ENCODE results near the gene CFAP251. TPM values are rescaled to one million over a fixed set of nuclear protein-coding genes. Genes with fewer than 3 reads are reported as not detected.

The CFAP251 gene
- total RNA-seq, 1 experiment from 2014 or later = 2.6 TPM

- ChIA-PET POLR2A (interaction anchor here (0.5 to 3.8 kb wide), 7 partner anchors 9 to 225 kb away, joined by 3 to 38 read pairs (median 5); partner anchors contain the start of gene RHOF), CTCF (interaction anchor here (1.0 to 5.4 kb wide), 8 partner anchors 9 to 101 kb away, joined by 3 to 96 read pairs (median 4); partner anchors contain the start of genes CFAP251 and RHOF), RAD21 (ENCODE audit: low non-redundant PET in 1 of 2, low total read pairs in 2 of 2, uncharacterized antibody in 2 of 2, unreplicated experiment in 2 of 2) (interaction anchor here (0.6 to 2.1 kb wide), 5 partner anchors 50 to 315 kb away, joined by 3 to 19 read pairs (median 4); partner anchors contain the start of gene RHOF (in 2 of the 2))
- Histone ChIP-seq H2AFZ (ENCODE audit: low read depth, low read length, poor library complexity, severe bottlenecking) (no peak within 1 kb of the TSS), H3K9me3 (ENCODE audit: control insufficient read depth in 1 of 2, insufficient read depth in 1 of 2, low read depth in 1 of 2, low read length in 2 of 2) (no peaks in the 10 kb centered on the region), H3K9me2 (ENCODE audit: insufficient read depth) (no peaks in the 10 kb centered on the region), H3K27me3 (ENCODE audit: insufficient read depth, low read length) (no peaks in the 10 kb centered on the region), H3K4me3 (replicated peaks in 1 of 2; ENCODE audit: low read depth in 1 of 2, low read length in 2 of 2) (peak within 1 kb of the TSS; percentile 95 to 97), H3K79me2 (ENCODE audit: insufficient read depth, low read length) (peaks cover 42% of the 10 kb centered on the region), H3K4me2 (ENCODE audit: low read length) (peak within 1 kb of the TSS; percentile 86), H4K20me1 (ENCODE audit: insufficient read depth) (no peaks in the 10 kb centered on the region), H3K9ac (ENCODE audit: low read length) (peak within 1 kb of the TSS; percentile 91), H3K27ac (ENCODE audit: low read depth, low read length) (peak within 1 kb of the TSS; percentile 86), H3K4me1 (ENCODE audit: control insufficient read depth in 1 of 2, insufficient read depth in 2 of 2, low read length in 2 of 2) (peaks cover 17 to 46% of the 10 kb centered on the region in 2 experiments; a peak in 3 of 4 replicates), H3K36me3 (ENCODE audit: control insufficient read depth in 1 of 2, insufficient read depth in 2 of 2, low read length in 2 of 2) (no peaks in the 10 kb centered on the region)
- DNase-seq (ENCODE audit: low read depth, low spot score) (peak; percentile 98), ATAC-seq (peak; percentile 94)
- BruUV-seq (replicated peaks) = TSS peak; percentile 80
- intact Hi-C loops (cut with micrococcal nuclease) = loop anchor here (1.0 to 5.0 kb wide), 6 partner anchors 46 to 201 kb away; no protein-coding TSS in a partner anchor
- TF ChIP-seq JUND (IDR thresholded peaks at IDR 0.05) (peak; percentile 60; the same call in 1 of the 2 replicates), ATF3 (IDR thresholded peaks at IDR 0.05) (no peak), CEBPB (IDR thresholded peaks at IDR 0.05; ENCODE audit: low read depth) (no peak; the same call in 1 of the 2 replicates), ELF1 (IDR thresholded peaks at IDR 0.05; ENCODE audit: borderline replicate concordance, low read depth) (no peak; the same call in 1 of the 2 replicates), ZNF274 (IDR thresholded peaks at IDR 0.05; ENCODE audit: low read depth, low read length) (no peak), POLR2AphosphoS5 (IDR thresholded peaks at IDR 0.05; ENCODE audit: low read depth, low read length) (peak; percentile 87), EGR1 (IDR thresholded peaks at IDR 0.05; ENCODE audit: low read depth) (peak; percentile 85), POLR2A (IDR thresholded peaks at IDR 0.05; ENCODE audit: borderline replicate concordance, extremely low read depth, insufficient read depth, insufficient read length) (peak; percentile 35), ZBTB33 (IDR thresholded peaks at IDR 0.05; ENCODE audit: extremely low read depth, insufficient replicate concordance, low read length) (peak; percentile 91), ZFX (IDR thresholded peaks at IDR 0.05) (peak; percentile 60; the same call in 1 of the 2 replicates), CTCF (IDR thresholded peaks at IDR 0.05 in 2 of 3, conservative IDR thresholded peaks at IDR 0.05 in 1 of 3; ENCODE audit: borderline replicate concordance in 1 of 3, insufficient read depth in 1 of 3, low read depth in 2 of 3, low read length in 2 of 3) (peak; percentile 42 to 97 (median 69)), YY1 (IDR thresholded peaks at IDR 0.05; ENCODE audit: extremely low read depth, insufficient replicate concordance, low read depth, low read length) (peak; percentile 86), MAX (IDR thresholded peaks at IDR 0.05) (peak; percentile 100), CBX3 (IDR thresholded peaks at IDR 0.05; ENCODE audit: low read depth) (peak; percentile 95), SIN3A (IDR thresholded peaks at IDR 0.05; ENCODE audit: low read depth) (peak; percentile 90), REST (IDR thresholded peaks at IDR 0.05; ENCODE audit: low read depth) (no peak), SP1 (IDR thresholded peaks at IDR 0.05; ENCODE audit: low read depth) (peak; percentile 92)
Measured at GRCh38 chr12:121888478-121889273, 29.7 kb upstream of the CFAP251 start, which contains the start of gene PSMD9. Gene PSMD9 (plus strand): TSS chr12:121888790. CDS start chr12:121888857, 67 bp downstream.

Data from HCT116 (cell line).